Measurements from ENCODE around the gene BCL2L11. TPM values are rescaled to one million over a fixed set of nuclear protein-coding genes. Genes with fewer than 3 reads are reported as not detected.

BCL2L11 gene
- total RNA-seq, 1 donor from 2014 or later = 3.7 TPM

GRCh38 chr2:111194835-111195621 lies 74.3 kb downstream of the BCL2L11 start:
- DNase-seq (ENCODE audit: low read depth) (no peak), FAIRE-seq (no peak)
- Histone ChIP-seq H3K27me3 (ENCODE audit: control insufficient read depth, insufficient read depth, low read length) (peaks cover 5% of the 10 kb centered on the region), H3K4me3 (ENCODE audit: low read depth, low read length) (no peak overlapping the region), H3K36me3 (ENCODE audit: control insufficient read depth, insufficient read depth, low read length) (no peaks in the 10 kb centered on the region)
- TF ChIP-seq CTCF (IDR thresholded peaks at IDR 0.05; ENCODE audit: insufficient read depth, low read length, severe bottlenecking) = no peak

- Histone ChIP-seq H3K4me3 (ENCODE audit: low read depth, low read length) (no peak overlapping the region), H3K27me3 (ENCODE audit: control insufficient read depth, insufficient read depth, low read length) (peaks cover 5% of the 10 kb centered on the region), H3K36me3 (ENCODE audit: control insufficient read depth, insufficient read depth, low read length) (no peaks in the 10 kb centered on the region)
- no peak for TF ChIP-seq CTCF (IDR thresholded peaks at IDR 0.05; ENCODE audit: insufficient read depth, low read length, severe bottlenecking)
- FAIRE-seq = no peak
- peak; percentile 27 for DNase-seq (ENCODE audit: low read depth)
Measured at GRCh38 chr2:111196435-111196834, 75.7 kb downstream of the BCL2L11 start.

GRCh38 chr2:111198701-111199100 lies 78.0 kb downstream of the BCL2L11 start:
- no peak for DNase-seq (ENCODE audit: low read depth)
- TF ChIP-seq CTCF (IDR thresholded peaks at IDR 0.05; ENCODE audit: insufficient read depth, low read length, severe bottlenecking) = no peak
- Histone ChIP-seq H3K36me3 (ENCODE audit: control insufficient read depth, insufficient read depth, low read length) (no peaks in the 10 kb centered on the region), H3K27me3 (ENCODE audit: control insufficient read depth, insufficient read depth, low read length) (peaks cover 2% of the 10 kb centered on the region), H3K4me3 (ENCODE audit: low read depth, low read length) (no peak overlapping the region)
- FAIRE-seq = no peak

GRCh38 chr2:111199840-111200239 lies 79.1 kb downstream of the BCL2L11 start:
- TF ChIP-seq CTCF (IDR thresholded peaks at IDR 0.05; ENCODE audit: insufficient read depth, low read length, severe bottlenecking) = no peak
- FAIRE-seq = no peak
- Histone ChIP-seq H3K4me3 (ENCODE audit: low read depth, low read length) (no peak overlapping the region), H3K36me3 (ENCODE audit: control insufficient read depth, insufficient read depth, low read length) (no peaks in the 10 kb centered on the region), H3K27me3 (ENCODE audit: control insufficient read depth, insufficient read depth, low read length) (no peaks in the 10 kb centered on the region)
- no peak for DNase-seq (ENCODE audit: low read depth)

GRCh38 chr2:111200333-111200881 lies 79.7 kb downstream of the BCL2L11 start:
- peak; percentile 66 for FAIRE-seq
- no peaks in the 10 kb centered on the region for H3K36me3 ChIP-seq (ENCODE audit: control insufficient read depth, insufficient read depth, low read length)
- H3K27me3 ChIP-seq (ENCODE audit: control insufficient read depth, insufficient read depth, low read length) = no peaks in the 10 kb centered on the region
- TF ChIP-seq CTCF (IDR thresholded peaks at IDR 0.05; ENCODE audit: insufficient read depth, low read length, severe bottlenecking) = no peak
- no peak for DNase-seq (ENCODE audit: low read depth)
- H3K4me3 ChIP-seq (ENCODE audit: low read depth, low read length) = no peak overlapping the region

All from bronchial epithelial cell (primary cell).